Ishikawa (cell line): ENCODE results near the gene ACVR1B.

Experiments
- CEBPB ChIP-seq: IDR thresholded peaks from 2 replicates; pipeline ENCODE4 v1.6.1; 2012
- EGR1 ChIP-seq: IDR thresholded peaks from 2 replicates; pipeline ENCODE4 v1.6.1; 2012
- EP300 ChIP-seq: IDR thresholded peaks from 2 replicates; pipeline ENCODE4 v1.6.1; 2012; ENCODE audit warnings: borderline replicate concordance
- FOXM1 ChIP-seq: IDR thresholded peaks from 2 replicates; pipeline ENCODE4 v1.6.1; 2012; ENCODE audit warnings: low read depth, borderline replicate concordance
- RAD21 ChIP-seq: IDR thresholded peaks from 2 replicates; pipeline ENCODE4 v1.6.1; 2012; ENCODE audit warnings: low read depth
- TAF1 ChIP-seq: IDR thresholded peaks from 2 replicates; pipeline ENCODE4 v1.6.1; 2012; ENCODE audit warnings: low read depth, mild to moderate bottlenecking
- TF ChIP-seq, protein P1 (sequence below): IDR thresholded peaks from 2 replicates; pipeline ENCODE4 v1.6.1; 2012

DNA sequence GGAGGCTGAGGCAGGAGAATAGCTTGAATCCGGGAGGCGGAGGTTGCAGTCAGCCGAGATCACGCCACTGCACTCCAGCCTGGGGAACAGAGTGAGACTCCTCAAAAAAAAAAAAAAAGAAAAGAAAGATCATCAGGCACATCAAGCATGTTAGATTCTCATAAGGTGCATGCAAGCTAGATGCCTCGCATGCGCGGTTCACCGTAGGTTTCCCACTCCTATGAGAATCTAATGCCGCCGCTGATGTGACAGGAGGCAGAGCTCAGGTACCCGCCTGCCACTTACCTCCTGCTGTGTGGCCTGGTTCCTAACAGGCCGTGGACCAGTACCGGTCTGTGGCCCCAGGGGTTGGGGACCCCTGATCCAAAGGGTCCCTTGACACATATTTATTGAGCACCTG, 7.0 kb downstream of the ACVR1B start:
- TF ChIP-seq EP300: no peak
- TF ChIP-seq EGR1: no peak
- TF ChIP-seq CEBPB: no peak
- TF ChIP-seq FOXM1: no peak
- TF ChIP-seq RAD21: no peak
- no peak for TF ChIP-seq TAF1
- TF ChIP-seq, protein P1, sequence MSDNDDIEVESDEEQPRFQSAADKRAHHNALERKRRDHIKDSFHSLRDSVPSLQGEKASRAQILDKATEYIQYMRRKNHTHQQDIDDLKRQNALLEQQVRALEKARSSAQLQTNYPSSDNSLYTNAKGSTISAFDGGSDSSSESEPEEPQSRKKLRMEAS: no peak
